HG03095 (cell line): ENCODE results near the gene SNTA1.
"Not testable (repeated sequence)": the region's sequence is repeated elsewhere in the genome, so short reads cannot be mapped to it uniquely, and the experiment has no call there.

Experiments
- ATAC-seq: cut with Tn5 transposase; IDR thresholded peaks from one replicate; pipeline ENCODE4 v1.9.1; 2021; ENCODE audit warnings: moderate library complexity; ENCODE audit not compliant: unreplicated experiment

SNTA1 gene

GRCh38 chr20:33443512-33444239, at the start of gene SNTA1:
SNTA1 (minus strand) TSS chr20:33443763; CDS start chr20:33443620, 143 bp downstream.
- ATAC-seq, result peak; percentile 62

- no peak for ATAC-seq
These were observed 47.5 kb upstream of the SNTA1 start for GRCh38 chr20:33490934-33491656.

- peak; percentile 38 for ATAC-seq
These were observed 46.7 kb upstream of the SNTA1 start, which contains the start of gene CBFA2T2 for GRCh38 chr20:33490023-33490933. CBFA2T2 (plus strand) TSS chr20:33490096; CDS start chr20:33490268, 172 bp downstream.

- peak; percentile 95 for ATAC-seq
These were observed 46.0 kb upstream of the SNTA1 start for GRCh38 chr20:33489495-33490022.

GRCh38 chr20:33488661-33489494, 45.3 kb upstream of the SNTA1 start:
- ATAC-seq, result not testable (repeated sequence)

GRCh38 chr20:33488201-33488600, 44.6 kb upstream of the SNTA1 start:
- no peak for ATAC-seq

- ATAC-seq, result not testable (repeated sequence)
These were observed 39.6 kb upstream of the SNTA1 start for GRCh38 chr20:33483186-33483585.

- ATAC-seq, result no peak
These were observed 39.0 kb upstream of the SNTA1 start for GRCh38 chr20:33482581-33482980.

GRCh38 chr20:33481431-33481941, 37.9 kb upstream of the SNTA1 start:
- ATAC-seq, result no peak

GRCh38 chr20:33480048-33480447, 36.5 kb upstream of the SNTA1 start:
- ATAC-seq, result no peak

- ATAC-seq, result no peak
These were observed 34.0 kb upstream of the SNTA1 start for GRCh38 chr20:33477386-33478234.

GRCh38 chr20:33475381-33476152, 32.0 kb upstream of the SNTA1 start:
- ATAC-seq, result no peak

- ATAC-seq, result no peak
These were observed 31.4 kb upstream of the SNTA1 start for GRCh38 chr20:33474963-33475362.

- no peak for ATAC-seq
These were observed 30.7 kb upstream of the SNTA1 start for GRCh38 chr20:33474097-33474873.

- no peak for ATAC-seq
These were observed 29.4 kb upstream of the SNTA1 start for GRCh38 chr20:33472868-33473435.

- ATAC-seq, result no peak
These were observed 27.3 kb upstream of the SNTA1 start for GRCh38 chr20:33470866-33471265.

GRCh38 chr20:33470457-33470856, 26.9 kb upstream of the SNTA1 start:
- ATAC-seq, result no peak
